ENCODE data around the gene SLC22A31.

SLC22A31 gene

GRCh38 chr16:89147085-89147817, 53.1 kb downstream of the SLC22A31 start:
- no peak for DNase-seq (ENCODE audit: low spot score)

GRCh38 chr16:89146211-89147005, 53.9 kb downstream of the SLC22A31 start:
- no peak for DNase-seq (ENCODE audit: low spot score)
